ENCODE data around the gene CLSTN1.

CLSTN1 gene

GRCh38 chr1:9863371-9863770, 39.6 kb upstream of the CLSTN1 start:
- no peak overlapping the region for H4K91ac ChIP-seq (ENCODE audit: low read depth, low read length, poor library complexity)
- WGBS, 2 donors (ENCODE audit: extremely low coverage in 2 of 2, insufficient read length in 2 of 2, insufficient replicate concordance in 1 of 2), result no CpG with 5 or more reads among the region's 10 CpGs
- DNase-seq (ENCODE audit: low spot score), result no peak

GRCh38 chr1:9861360-9861759, 37.6 kb upstream of the CLSTN1 start:
- Histone ChIP-seq H3K36me3 (replicated peaks in 1 of 2; ENCODE audit: control insufficient read depth in 2 of 2, insufficient read depth in 2 of 2, low read length in 2 of 2) (peaks cover 2 to 21% of the 10 kb centered on the region in 2 donors), H3K9ac (ENCODE audit: low read depth, low read length, poor library complexity) (no peak overlapping the region), H3K79me1 (ENCODE audit: low read depth, low read length) (peaks cover 6% of the 10 kb centered on the region), H2AFZ (ENCODE audit: low read length) (no peak overlapping the region), H3K9me3 (replicated peaks in 1 of 2; ENCODE audit: control insufficient read depth in 2 of 2, insufficient read depth in 1 of 2, low read depth in 1 of 2, low read length in 2 of 2) (no peaks in the 10 kb centered on the region), H2BK5ac (ENCODE audit: low read length) (no peak overlapping the region), H2AK5ac (ENCODE audit: low read depth, low read length) (no peak overlapping the region), H2BK120ac (ENCODE audit: low read depth, low read length) (no peak overlapping the region), H3K14ac (ENCODE audit: low read length) (no peak overlapping the region), H2BK15ac (ENCODE audit: low read length) (no peak overlapping the region), H3K27ac (replicated peaks; ENCODE audit: low read length) (no peak overlapping the region), H4K91ac (ENCODE audit: low read depth, low read length, poor library complexity) (no peak overlapping the region), H3K4ac (ENCODE audit: low read length) (no peak overlapping the region), H3K4me1 (ENCODE audit: control insufficient read depth in 2 of 2, insufficient read depth in 1 of 2, low read depth in 1 of 2, low read length in 2 of 2) (peaks cover 9 to 15% of the 10 kb centered on the region in 2 donors), H3K23ac (ENCODE audit: low read depth, low read length, poor library complexity) (no peak overlapping the region), H4K8ac (ENCODE audit: low read depth, low read length) (no peak overlapping the region), H3K4me3 (ENCODE audit: low read length in 2 of 2) (peak overlapping the region in 1 of 2 donors; percentile 41), H2BK12ac (ENCODE audit: low read length) (no peak overlapping the region), H3K4me2 (ENCODE audit: insufficient read depth, low read length, poor library complexity, severe bottlenecking) (no peak overlapping the region), H3K18ac (ENCODE audit: low read length) (no peak overlapping the region), H3K27me3 (ENCODE audit: control insufficient read depth in 3 of 3, insufficient read depth in 3 of 3, low read depth in 1 of 3, low read length in 3 of 3) (no peaks in the 10 kb centered on the region)
- no peak for DNase-seq (ENCODE audit: low spot score)
- WGBS, 2 donors (ENCODE audit: extremely low coverage in 2 of 2, insufficient read length in 2 of 2, insufficient replicate concordance in 1 of 2), result no CpG with 5 or more reads among the region's 8 CpGs

More at GRCh38 chr1:9863371-9863770, 39.6 kb upstream of the CLSTN1 start:
- H3K9me3 ChIP-seq (replicated peaks in 1 of 2; ENCODE audit: control insufficient read depth in 2 of 2, insufficient read depth in 1 of 2, low read depth in 1 of 2, low read length in 2 of 2), result no peaks in the 10 kb centered on the region
- no peaks in the 10 kb centered on the region for H3K27me3 ChIP-seq (ENCODE audit: control insufficient read depth in 3 of 3, insufficient read depth in 3 of 3, low read depth in 1 of 3, low read length in 3 of 3)
- no peak overlapping the region for H2AK5ac ChIP-seq (ENCODE audit: low read depth, low read length)
- no peak overlapping the region for H2BK120ac ChIP-seq (ENCODE audit: low read depth, low read length)
- no peak overlapping the region for H2BK12ac ChIP-seq (ENCODE audit: low read length)
- no peak overlapping the region for H3K4me3 ChIP-seq (ENCODE audit: low read length in 2 of 2)
- H2BK5ac ChIP-seq (ENCODE audit: low read length), result no peak overlapping the region
- no peak overlapping the region for H3K14ac ChIP-seq (ENCODE audit: low read length)
- no peak overlapping the region for H3K4me2 ChIP-seq (ENCODE audit: insufficient read depth, low read length, poor library complexity, severe bottlenecking)
- no peak overlapping the region for H2AFZ ChIP-seq (ENCODE audit: low read length)
- H3K9ac ChIP-seq (ENCODE audit: low read depth, low read length, poor library complexity), result no peak overlapping the region
- H4K8ac ChIP-seq (ENCODE audit: low read depth, low read length), result no peak overlapping the region
- H3K27ac ChIP-seq (replicated peaks; ENCODE audit: low read length), result no peak overlapping the region
- H3K4me1 ChIP-seq (ENCODE audit: control insufficient read depth in 2 of 2, insufficient read depth in 1 of 2, low read depth in 1 of 2, low read length in 2 of 2), result peaks cover 9 to 15% of the 10 kb centered on the region in 2 donors
- H2BK15ac ChIP-seq (ENCODE audit: low read length), result no peak overlapping the region
- H3K79me1 ChIP-seq (ENCODE audit: low read depth, low read length), result peaks cover 4% of the 10 kb centered on the region
- no peak overlapping the region for H3K18ac ChIP-seq (ENCODE audit: low read length)
- H3K4ac ChIP-seq (ENCODE audit: low read length), result no peak overlapping the region
- H3K23ac ChIP-seq (ENCODE audit: low read depth, low read length, poor library complexity), result peak overlapping the region; percentile 48
- H3K36me3 ChIP-seq (replicated peaks in 1 of 2; ENCODE audit: control insufficient read depth in 2 of 2, insufficient read depth in 2 of 2, low read length in 2 of 2), result peaks cover 14 to 24% of the 10 kb centered on the region in 2 donors

DNA sequence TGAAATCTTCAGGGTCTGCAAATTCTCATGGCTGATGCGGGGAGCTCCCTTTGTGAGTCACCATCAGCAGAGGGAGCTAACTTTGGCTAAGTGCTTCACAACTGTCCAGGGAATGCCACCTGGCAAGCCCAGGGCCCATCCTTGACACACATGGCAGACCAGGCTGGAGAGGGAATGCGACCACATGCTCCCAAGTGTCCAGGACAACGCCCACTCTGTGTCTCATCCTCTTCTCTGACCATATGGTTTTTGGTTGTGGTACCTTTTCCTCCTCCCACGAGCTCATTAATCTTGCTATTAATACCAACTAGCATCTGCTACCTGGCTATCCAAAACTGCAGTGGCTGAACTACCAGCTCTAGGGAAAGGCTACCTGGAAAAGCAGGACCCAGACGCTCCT, 37.1 kb upstream of the CLSTN1 start:
- Histone ChIP-seq H3K4ac (ENCODE audit: low read length) (no peak overlapping the region), H3K27me3 (ENCODE audit: control insufficient read depth in 3 of 3, insufficient read depth in 3 of 3, low read depth in 1 of 3, low read length in 3 of 3) (no peaks in the 10 kb centered on the region), H3K27ac (replicated peaks; ENCODE audit: low read length) (no peak overlapping the region), H3K4me1 (ENCODE audit: control insufficient read depth in 2 of 2, insufficient read depth in 1 of 2, low read depth in 1 of 2, low read length in 2 of 2) (peaks cover 9 to 15% of the 10 kb centered on the region in 2 donors), H2AK5ac (ENCODE audit: low read depth, low read length) (no peak overlapping the region), H3K9me3 (replicated peaks in 1 of 2; ENCODE audit: control insufficient read depth in 2 of 2, insufficient read depth in 1 of 2, low read depth in 1 of 2, low read length in 2 of 2) (no peaks in the 10 kb centered on the region), H3K36me3 (replicated peaks in 1 of 2; ENCODE audit: control insufficient read depth in 2 of 2, insufficient read depth in 2 of 2, low read length in 2 of 2) (peaks cover 2 to 19% of the 10 kb centered on the region in 2 donors), H3K79me1 (ENCODE audit: low read depth, low read length) (peaks cover 6% of the 10 kb centered on the region), H2BK5ac (ENCODE audit: low read length) (no peak overlapping the region), H3K14ac (ENCODE audit: low read length) (no peak overlapping the region), H2BK12ac (ENCODE audit: low read length) (no peak overlapping the region), H2BK120ac (ENCODE audit: low read depth, low read length) (no peak overlapping the region), H2BK15ac (ENCODE audit: low read length) (no peak overlapping the region), H3K4me2 (ENCODE audit: insufficient read depth, low read length, poor library complexity, severe bottlenecking) (no peak overlapping the region), H4K91ac (ENCODE audit: low read depth, low read length, poor library complexity) (no peak overlapping the region), H4K8ac (ENCODE audit: low read depth, low read length) (no peak overlapping the region), H2AFZ (ENCODE audit: low read length) (no peak overlapping the region), H3K9ac (ENCODE audit: low read depth, low read length, poor library complexity) (no peak overlapping the region), H3K18ac (ENCODE audit: low read length) (no peak overlapping the region), H3K4me3 (ENCODE audit: low read length in 2 of 2) (no peak overlapping the region), H3K23ac (ENCODE audit: low read depth, low read length, poor library complexity) (no peak overlapping the region)
- WGBS, 2 donors (ENCODE audit: extremely low coverage in 2 of 2, insufficient read length in 2 of 2, insufficient replicate concordance in 1 of 2), result no CpG with 5 or more reads among the region's 5 CpGs
- no peak for DNase-seq (ENCODE audit: low spot score)

- peak overlapping the region; percentile 93 for H3K18ac ChIP-seq (ENCODE audit: low read length)
- H3K4me2 ChIP-seq (ENCODE audit: insufficient read depth, low read length, poor library complexity, severe bottlenecking), result no peak overlapping the region
- H3K23ac ChIP-seq (ENCODE audit: low read depth, low read length, poor library complexity), result peak overlapping the region; percentile 6
- H2AK5ac ChIP-seq (ENCODE audit: low read depth, low read length), result peak overlapping the region; percentile 60
- H2BK12ac ChIP-seq (ENCODE audit: low read length), result no peak overlapping the region
- H3K9ac ChIP-seq (ENCODE audit: low read depth, low read length, poor library complexity), result no peak overlapping the region
- H3K14ac ChIP-seq (ENCODE audit: low read length), result peak overlapping the region; percentile 84
- no peak overlapping the region for H3K4ac ChIP-seq (ENCODE audit: low read length)
- H2AFZ ChIP-seq (ENCODE audit: low read length), result no peak overlapping the region
- no peak overlapping the region for H2BK15ac ChIP-seq (ENCODE audit: low read length)
- H3K4me3 ChIP-seq (ENCODE audit: low read length in 2 of 2), result no peak overlapping the region
- H2BK5ac ChIP-seq (ENCODE audit: low read length), result no peak overlapping the region
- H4K8ac ChIP-seq (ENCODE audit: low read depth, low read length), result no peak overlapping the region
- H4K91ac ChIP-seq (ENCODE audit: low read depth, low read length, poor library complexity), result no peak overlapping the region
- H3K9me3 ChIP-seq (replicated peaks in 1 of 2; ENCODE audit: control insufficient read depth in 2 of 2, insufficient read depth in 1 of 2, low read depth in 1 of 2, low read length in 2 of 2), result no peaks in the 10 kb centered on the region
- peaks cover 9 to 15% of the 10 kb centered on the region in 2 donors for H3K4me1 ChIP-seq (ENCODE audit: control insufficient read depth in 2 of 2, insufficient read depth in 1 of 2, low read depth in 1 of 2, low read length in 2 of 2)
- peaks cover 8 to 18% of the 10 kb centered on the region in 2 donors for H3K36me3 ChIP-seq (replicated peaks in 1 of 2; ENCODE audit: control insufficient read depth in 2 of 2, insufficient read depth in 2 of 2, low read length in 2 of 2)
- no CpG with 5 or more reads among the region's 5 CpGs for WGBS, 2 donors (ENCODE audit: extremely low coverage in 2 of 2, insufficient read length in 2 of 2, insufficient replicate concordance in 1 of 2)
- no peaks in the 10 kb centered on the region for H3K27me3 ChIP-seq (ENCODE audit: control insufficient read depth in 3 of 3, insufficient read depth in 3 of 3, low read depth in 1 of 3, low read length in 3 of 3)
- peak overlapping the region; percentile 50 for H2BK120ac ChIP-seq (ENCODE audit: low read depth, low read length)
- no peak for DNase-seq (ENCODE audit: low spot score)
- peak overlapping the region; percentile 75 for H3K27ac ChIP-seq (replicated peaks; ENCODE audit: low read length)
- peaks cover 6% of the 10 kb centered on the region for H3K79me1 ChIP-seq (ENCODE audit: low read depth, low read length)
These were observed 35.7 kb upstream of the CLSTN1 start for GRCh38 chr1:9859281-9860014.

Data from neuronal stem cell (in vitro differentiated cells).